Measurements from ENCODE around the gene DENND1A. TPM values are rescaled to one million over a fixed set of nuclear protein-coding genes. Genes with fewer than 3 reads are reported as not detected.

Gene DENND1A
- total RNA-seq, 1 donor = 56.8 TPM

GRCh38 chr9:123481209-123481865 lies 448.6 kb downstream of the DENND1A start:
- DNase-seq (ENCODE audit: low read depth in 2 of 3, low spot score in 2 of 3) = no peak

- no peak for DNase-seq (ENCODE audit: low read depth in 2 of 3, low spot score in 2 of 3)
These were observed 449.1 kb downstream of the DENND1A start for GRCh38 chr9:123480791-123481190.

- DNase-seq (ENCODE audit: low read depth in 2 of 3, low spot score in 2 of 3) = no peak
These were observed 449.8 kb downstream of the DENND1A start for GRCh38 chr9:123480096-123480495.

GRCh38 chr9:123478967-123479602 lies 450.8 kb downstream of the DENND1A start:
- no peak for DNase-seq (ENCODE audit: low read depth in 2 of 3, low spot score in 2 of 3)

GRCh38 chr9:123478160-123478559 lies 451.8 kb downstream of the DENND1A start:
- no peak for DNase-seq (ENCODE audit: low read depth in 2 of 3, low spot score in 2 of 3)

GRCh38 chr9:123475407-123475806 lies 454.5 kb downstream of the DENND1A start:
- DNase-seq (ENCODE audit: low read depth in 2 of 3, low spot score in 2 of 3) = no peak

- no peak for DNase-seq (ENCODE audit: low read depth in 2 of 3, low spot score in 2 of 3)
These were observed 456.9 kb downstream of the DENND1A start for GRCh38 chr9:123472862-123473614.

- DNase-seq (ENCODE audit: low read depth in 2 of 3, low spot score in 2 of 3) = no peak
These were observed 457.9 kb downstream of the DENND1A start for GRCh38 chr9:123471843-123472570.

GRCh38 chr9:123470991-123471770 lies 458.7 kb downstream of the DENND1A start:
- DNase-seq (ENCODE audit: low read depth in 2 of 3, low spot score in 2 of 3) = no peak

GRCh38 chr9:123470121-123470782 lies 459.7 kb downstream of the DENND1A start:
- peak in 1 of 3 donors; percentile 6 for DNase-seq (ENCODE audit: low read depth in 2 of 3, low spot score in 2 of 3)

- DNase-seq (ENCODE audit: low read depth in 2 of 3, low spot score in 2 of 3) = no peak
These were observed 460.6 kb downstream of the DENND1A start for GRCh38 chr9:123469282-123469681.

GRCh38 chr9:123468541-123468940 lies 461.4 kb downstream of the DENND1A start:
- DNase-seq (ENCODE audit: low read depth in 2 of 3, low spot score in 2 of 3) = no peak

- no peak for DNase-seq (ENCODE audit: low read depth in 2 of 3, low spot score in 2 of 3)
These were observed 464.6 kb downstream of the DENND1A start for GRCh38 chr9:123465304-123465703.

- DNase-seq (ENCODE audit: low read depth in 2 of 3, low spot score in 2 of 3) = no peak
These were observed 469.8 kb downstream of the DENND1A start for GRCh38 chr9:123460091-123460490.

- DNase-seq (ENCODE audit: low read depth in 2 of 3, low spot score in 2 of 3) = no peak
These were observed 472.3 kb downstream of the DENND1A start for GRCh38 chr9:123457583-123457982.

- no peak for DNase-seq (ENCODE audit: low read depth in 2 of 3, low spot score in 2 of 3)
These were observed 473.9 kb downstream of the DENND1A start for GRCh38 chr9:123456011-123456410.

GRCh38 chr9:123455187-123455586 lies 474.7 kb downstream of the DENND1A start:
- no peak for DNase-seq (ENCODE audit: low read depth in 2 of 3, low spot score in 2 of 3)

GRCh38 chr9:123454361-123454760 lies 475.6 kb downstream of the DENND1A start:
- DNase-seq (ENCODE audit: low read depth in 2 of 3, low spot score in 2 of 3) = no peak

- DNase-seq (ENCODE audit: low read depth in 2 of 3, low spot score in 2 of 3) = no peak
These were observed 476.1 kb downstream of the DENND1A start for GRCh38 chr9:123453831-123454321.
